ENCODE data around the gene KRT85. TPM values are rescaled to one million over a fixed set of nuclear protein-coding genes. Genes with fewer than 3 reads are reported as not detected.

KRT85 gene
- total RNA-seq, 1 donor from 2014 or later, result not detected

DNA sequence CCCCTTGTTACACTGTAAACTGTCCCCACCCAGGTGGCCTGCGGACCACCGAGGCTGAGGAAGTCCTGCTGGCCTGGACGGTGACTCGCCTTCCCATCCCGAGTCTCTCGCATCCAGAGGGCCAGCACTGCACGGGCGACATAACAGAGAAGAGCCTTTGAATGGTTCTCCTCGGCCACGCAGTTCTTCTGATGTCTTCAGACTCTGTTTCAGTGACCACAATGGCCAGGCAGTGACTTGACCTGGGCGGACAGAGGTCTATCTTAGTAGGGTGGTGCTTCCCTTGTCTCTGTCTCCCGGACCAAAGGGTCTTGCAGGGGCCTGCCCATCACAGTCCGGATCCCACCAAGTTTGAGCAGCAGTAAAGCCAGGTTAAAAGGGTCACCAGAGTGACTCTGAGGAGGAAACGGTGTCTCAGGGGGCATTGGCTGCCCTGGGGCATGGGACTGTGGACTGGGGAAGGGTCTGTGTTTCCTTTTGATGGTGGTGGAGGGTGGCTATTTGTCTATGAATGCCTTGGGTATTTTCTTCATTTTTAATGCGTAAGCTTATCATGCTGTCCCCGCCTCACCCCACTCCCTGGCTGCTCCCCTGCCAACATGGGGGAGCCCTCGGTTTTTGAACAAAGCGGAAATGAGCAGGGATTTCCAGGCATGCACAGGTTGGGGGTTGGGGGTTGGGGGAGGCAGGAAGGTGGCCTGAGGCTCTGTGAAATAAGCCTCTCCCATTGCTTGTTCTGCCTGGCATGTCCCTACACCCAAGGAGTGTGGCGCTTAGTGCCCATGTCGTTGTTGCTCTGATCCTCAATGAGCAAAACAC is 10.3 kb downstream of the KRT85 start:
- ATAC-seq (no peak), DNase-seq (no peak)
- peaks cover 3% of the 10 kb centered on the region for H3K4me1 ChIP-seq
- H3K27me3 ChIP-seq (ENCODE audit: low read depth), result peaks cover 18% of the 10 kb centered on the region
- TF ChIP-seq, protein P1, sequence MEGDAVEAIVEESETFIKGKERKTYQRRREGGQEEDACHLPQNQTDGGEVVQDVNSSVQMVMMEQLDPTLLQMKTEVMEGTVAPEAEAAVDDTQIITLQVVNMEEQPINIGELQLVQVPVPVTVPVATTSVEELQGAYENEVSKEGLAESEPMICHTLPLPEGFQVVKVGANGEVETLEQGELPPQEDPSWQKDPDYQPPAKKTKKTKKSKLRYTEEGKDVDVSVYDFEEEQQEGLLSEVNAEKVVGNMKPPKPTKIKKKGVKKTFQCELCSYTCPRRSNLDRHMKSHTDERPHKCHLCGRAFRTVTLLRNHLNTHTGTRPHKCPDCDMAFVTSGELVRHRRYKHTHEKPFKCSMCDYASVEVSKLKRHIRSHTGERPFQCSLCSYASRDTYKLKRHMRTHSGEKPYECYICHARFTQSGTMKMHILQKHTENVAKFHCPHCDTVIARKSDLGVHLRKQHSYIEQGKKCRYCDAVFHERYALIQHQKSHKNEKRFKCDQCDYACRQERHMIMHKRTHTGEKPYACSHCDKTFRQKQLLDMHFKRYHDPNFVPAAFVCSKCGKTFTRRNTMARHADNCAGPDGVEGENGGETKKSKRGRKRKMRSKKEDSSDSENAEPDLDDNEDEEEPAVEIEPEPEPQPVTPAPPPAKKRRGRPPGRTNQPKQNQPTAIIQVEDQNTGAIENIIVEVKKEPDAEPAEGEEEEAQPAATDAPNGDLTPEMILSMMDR (IDR thresholded peaks at IDR 0.05), result no peak
- H3K4me3 ChIP-seq, result no peak overlapping the region
- H3K27ac ChIP-seq, result no peak overlapping the region
- no peaks in the 10 kb centered on the region for H3K9me3 ChIP-seq
- H3K36me3 ChIP-seq, result no peaks in the 10 kb centered on the region
- intact Hi-C loops (cut with DNase I), result no loop called here

DNA sequence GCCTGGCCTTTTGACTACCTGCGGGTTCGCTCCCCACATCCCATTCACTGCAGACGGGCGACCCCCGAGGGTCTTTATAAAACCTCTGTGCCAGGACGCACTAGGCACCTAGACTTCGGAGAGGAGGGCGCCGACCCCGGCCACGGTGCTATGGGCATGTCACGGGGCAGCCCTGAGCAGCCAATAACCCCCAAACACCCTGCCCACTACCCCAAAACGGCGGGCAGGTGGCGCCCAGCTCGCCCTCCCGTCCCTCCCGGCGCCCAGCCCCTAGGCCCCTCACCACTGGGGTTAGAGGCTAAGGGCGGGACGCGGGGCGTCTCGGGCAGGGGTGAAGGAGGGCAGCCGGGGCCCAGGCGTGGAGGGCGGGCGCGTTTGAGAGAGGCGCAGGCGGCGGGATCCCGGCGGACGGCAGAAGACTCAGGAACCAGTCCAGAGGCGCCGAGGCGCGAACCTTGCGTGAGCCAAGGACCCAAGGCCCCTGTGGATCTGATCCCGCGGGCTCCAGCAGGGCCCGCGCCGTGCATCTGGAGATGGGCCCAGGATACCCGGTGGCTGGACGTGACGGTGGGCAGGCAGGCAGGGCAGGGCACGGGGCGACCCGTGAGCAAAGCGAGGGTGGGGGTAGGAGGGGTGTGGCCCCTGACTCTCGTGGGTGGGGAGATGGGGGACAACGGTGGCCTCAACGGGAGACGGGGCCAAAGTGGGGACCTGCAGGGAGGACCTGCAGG is 11.1 kb downstream of the KRT85 start:
- Histone ChIP-seq H3K9me3 (no peaks in the 10 kb centered on the region), H3K27me3 (ENCODE audit: low read depth) (peaks cover 18% of the 10 kb centered on the region), H3K36me3 (no peaks in the 10 kb centered on the region), H3K27ac (no peak overlapping the region), H3K4me1 (peaks cover 7% of the 10 kb centered on the region), H3K4me3 (no peak overlapping the region)
- TF ChIP-seq, protein P1 (IDR thresholded peaks at IDR 0.05), result no peak
- ATAC-seq, result peak in 1 of 2 donors; percentile 2
- intact Hi-C loops (cut with DNase I), result no loop called here
- DNase-seq, result no peak

DNA sequence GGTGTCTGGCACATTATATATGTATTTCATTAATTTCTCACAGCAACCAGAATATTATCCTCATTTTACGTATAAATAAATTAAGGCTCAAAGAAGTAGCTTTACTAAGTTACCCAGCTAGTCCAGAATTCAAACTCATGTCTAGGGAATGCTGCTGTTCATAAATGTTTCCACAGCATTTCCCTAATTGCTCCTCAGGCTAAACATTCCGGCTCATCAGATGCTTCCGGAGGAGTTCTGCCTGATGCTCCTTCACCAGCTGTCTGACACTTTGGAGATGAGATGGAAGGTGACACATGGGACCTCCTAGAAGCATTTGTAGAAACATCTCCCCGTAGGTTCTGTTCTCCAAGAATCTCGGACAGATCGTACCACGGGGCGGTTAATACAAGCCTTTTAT is 12.1 kb downstream of the KRT85 start:
- H3K4me1 ChIP-seq, result peaks cover 7% of the 10 kb centered on the region
- intact Hi-C loops (cut with DNase I), result no loop called here
- H3K4me3 ChIP-seq, result no peak overlapping the region
- no peaks in the 10 kb centered on the region for H3K36me3 ChIP-seq
- ATAC-seq (no peak), DNase-seq (no peak)
- TF ChIP-seq, protein P1 (IDR thresholded peaks at IDR 0.05), result no peak
- peaks cover 18% of the 10 kb centered on the region for H3K27me3 ChIP-seq (ENCODE audit: low read depth)
- no peaks in the 10 kb centered on the region for H3K9me3 ChIP-seq
- no peak overlapping the region for H3K27ac ChIP-seq

DNA sequence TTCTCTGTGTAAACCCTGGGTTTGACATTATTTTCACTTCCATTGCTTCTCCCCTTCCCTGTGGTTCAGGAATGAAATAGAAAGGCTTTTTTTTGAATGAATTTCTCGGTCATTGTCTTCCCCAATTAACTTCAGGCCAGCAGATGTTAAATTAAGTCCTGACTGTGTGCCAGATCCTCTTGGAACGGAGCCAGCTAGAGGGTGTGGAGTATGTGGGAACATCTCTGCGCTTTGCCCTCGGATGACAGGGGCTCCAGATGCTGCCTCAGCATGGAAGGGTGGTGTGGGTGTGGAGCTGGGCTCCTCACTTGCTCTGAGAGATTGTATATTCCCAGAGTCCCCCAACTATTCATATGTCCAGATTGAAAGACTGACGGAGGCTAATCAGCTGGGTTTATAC is 13.1 kb downstream of the KRT85 start:
- H3K36me3 ChIP-seq, result no peaks in the 10 kb centered on the region
- TF ChIP-seq, protein P1 (IDR thresholded peaks at IDR 0.05), result no peak
- ATAC-seq (no peak), DNase-seq (no peak)
- intact Hi-C loops (cut with DNase I), result no loop called here
- H3K27ac ChIP-seq, result no peak overlapping the region
- peaks cover 18% of the 10 kb centered on the region for H3K27me3 ChIP-seq (ENCODE audit: low read depth)
- H3K9me3 ChIP-seq, result no peaks in the 10 kb centered on the region
- H3K4me1 ChIP-seq, result peaks cover 7% of the 10 kb centered on the region
- no peak overlapping the region for H3K4me3 ChIP-seq

DNA sequence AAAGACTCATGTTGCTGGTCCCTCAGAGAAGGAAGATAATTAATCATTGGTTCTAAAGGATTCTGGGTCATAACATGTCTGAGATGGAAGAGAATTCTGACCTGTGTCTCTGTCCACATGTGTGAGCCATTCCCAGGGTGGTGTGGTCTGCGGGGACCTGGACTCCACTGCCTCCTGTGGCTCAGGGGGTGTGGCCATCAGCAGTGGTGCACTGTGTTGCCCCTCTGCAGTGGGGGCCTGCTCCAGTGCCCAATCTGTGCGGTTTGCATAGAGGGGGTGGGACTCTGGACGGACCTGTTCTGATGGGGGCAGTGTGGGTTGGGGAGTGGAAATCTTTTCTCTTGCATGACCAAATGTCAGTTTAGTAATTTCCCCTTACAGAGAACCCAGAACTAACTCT is 13.5 kb downstream of the KRT85 start:
- Histone ChIP-seq H3K4me1 (peaks cover 7% of the 10 kb centered on the region), H3K27ac (no peak overlapping the region), H3K36me3 (no peaks in the 10 kb centered on the region), H3K4me3 (no peak overlapping the region), H3K9me3 (no peaks in the 10 kb centered on the region), H3K27me3 (ENCODE audit: low read depth) (peaks cover 15% of the 10 kb centered on the region)
- DNase-seq, result no peak
- intact Hi-C loops (cut with DNase I), result no loop called here
- ATAC-seq, result no peak
- TF ChIP-seq, protein P1 (IDR thresholded peaks at IDR 0.05), result no peak

All from lower lobe of right lung (tissue), 2 donors.